GM12878 (cell line): ENCODE results near the gene WDR45B. TPM values are rescaled to one million over a fixed set of nuclear protein-coding genes. Genes with fewer than 3 reads are reported as not detected.
A peak's percentile ranks its signal among the peaks of the same experiment; 100 is the strongest.

Experiments used
- ASH2L ChIP-seq: fragments of 300-600, 200-600 bp; sonication (generic); IDR thresholded peaks from 2 replicates; pipeline ENCODE4 v1.6.1; 2017; ENCODE audit warnings: low read depth, mild to moderate bottlenecking, borderline replicate concordance
- GABPA ChIP-seq: IDR thresholded peaks from 2 replicates; pipeline ENCODE4 v1.6.1; 2014; ENCODE audit warnings: antibody characterized with exemption, low read depth, mild to moderate bottlenecking, inconsistent platforms
- HDAC2 ChIP-seq: fragments of 200-600 bp; sonication (generic); IDR thresholded peaks from 2 replicates; pipeline ENCODE4 v1.6.1; 2017
- HDAC6 ChIP-seq: fragments of 200-600 bp; sonication (generic); IDR thresholded peaks from one replicate; pipeline ENCODE4 v1.8.0; 2017; ENCODE audit warnings: antibody characterized with exemption; ENCODE audit not compliant: unreplicated experiment
- IKZF1 ChIP-seq: fragments of 450-650 bp; conservative IDR thresholded peaks from 2 replicates; pipeline ENCODE4 v1.6.1; 2017; ENCODE audit warnings: antibody characterized with exemption, mild to moderate bottlenecking
- MEF2B ChIP-seq: fragments of 450-650 bp; IDR thresholded peaks from 2 replicates; pipeline ENCODE4 v1.6.1; 2018; ENCODE audit warnings: mild to moderate bottlenecking, moderate library complexity; ENCODE audit not compliant: partially characterized antibody, poor library complexity, severe bottlenecking
- NFIC ChIP-seq: IDR thresholded peaks from 2 replicates; pipeline ENCODE4 v1.6.1; 2012; ENCODE audit warnings: low read depth, mild to moderate bottlenecking, inconsistent platforms, low read length, moderate library complexity
- NFYB ChIP-seq: IDR thresholded peaks from 2 replicates; pipeline ENCODE4 v1.6.1; 2011; ENCODE audit warnings: low read depth, mild to moderate bottlenecking, low read length, improper control_type of control experiment, moderate library complexity; ENCODE audit not compliant: insufficient read depth
- NR2C1 ChIP-seq: fragments of 450-650 bp; IDR thresholded peaks from 2 replicates; pipeline ENCODE4 v1.6.1; 2017; ENCODE audit warnings: antibody characterized with exemption, mild to moderate bottlenecking, moderate library complexity
- RBBP5 ChIP-seq: fragments of 200-600 bp; sonication (generic); conservative IDR thresholded peaks from 2 replicates; pipeline ENCODE4 v1.6.1; 2016
- RFX5 ChIP-seq: IDR thresholded peaks from 2 replicates; pipeline ENCODE4 v1.6.1; 2011; ENCODE audit warnings: low read depth, low read length, improper control_type of control experiment
- SMAD1 ChIP-seq: fragments of 450-650 bp; IDR thresholded peaks from 2 replicates; pipeline ENCODE4 v1.6.1; 2018; ENCODE audit warnings: mild to moderate bottlenecking, low read depth; ENCODE audit not compliant: partially characterized antibody
- SMC3 ChIP-seq: IDR thresholded peaks from 2 replicates; pipeline ENCODE4 v1.6.1; 2011; ENCODE audit warnings: low read length, improper control_type of control experiment, borderline replicate concordance
- STAT1 ChIP-seq: fragments of 450-650 bp; conservative IDR thresholded peaks from 2 replicates; pipeline ENCODE4 v1.6.1; 2014; ENCODE audit warnings: antibody characterized with exemption, mild to moderate bottlenecking
- STAT3 ChIP-seq: IDR thresholded peaks from 2 replicates; pipeline ENCODE4 v1.6.1; 2011; ENCODE audit warnings: low read depth, low read length, improper control_type of control experiment
- ZBED1 ChIP-seq: IDR thresholded peaks from 2 replicates; pipeline ENCODE4 v1.6.1; 2016; ENCODE audit warnings: borderline replicate concordance
- ZNF217 ChIP-seq: fragments of 450-650 bp; IDR thresholded peaks from 2 replicates; pipeline ENCODE4 v1.6.1; 2017; ENCODE audit warnings: antibody characterized with exemption, mild to moderate bottlenecking
- ZNF384 ChIP-seq: IDR thresholded peaks from 2 replicates; pipeline ENCODE4 v1.6.1; 2012; ENCODE audit warnings: low read depth, mild to moderate bottlenecking, low read length, improper control_type of control experiment, borderline replicate concordance
- ZZZ3 ChIP-seq: IDR thresholded peaks from 2 replicates; pipeline ENCODE4 v1.6.1; 2011; ENCODE audit warnings: low read depth; ENCODE audit not compliant: control insufficient read depth, insufficient read length
- polyA plus RNA-seq, 11 experiments: library from polyadenylated mRNA; depleted of rRNA in 4 of 11; unstranded in 6 of 11; stranded (reverse) in 5 of 11; fragments of >200 nt; fragmentation: Nextera tagmentation in 4 of 11; fragmentation: Illumina TruSeq in 1 of 11; extraction: Ambion mirVana in 4 of 11; extraction: Trizol in 1 of 11; gene quantifications; 1 replicate in 1 of 11; 2 replicates in 10 of 11; pipeline versions ENCODE4 v1.2.1 to v1.2.3, GENCODE V29; 2011 to 2016; ENCODE audit warnings: inconsistent platforms in 2 of 11, missing spikeins in 2 of 11, low read depth in 1 of 11
- total RNA-seq, 4 experiments: library from RNA; depleted of rRNA in 3 of 4; stranded (reverse); fragments of >200 nt in 3 of 4; fragmentation: Illumina TruSeq in 1 of 4; extraction: Trizol in 1 of 4; gene quantifications; 2 replicates each; pipeline versions ENCODE4 v1.2.1 to v1.2.3, GENCODE V29; 2013 to 2021
- TF ChIP-seq, protein P1 (sequence below): IDR thresholded peaks from 2 replicates; pipeline ENCODE4 v1.6.1; 2012; ENCODE audit warnings: mild to moderate bottlenecking, low read depth, low read length
- TF ChIP-seq, protein P2 (sequence below): fragments of 450-650 bp; IDR thresholded peaks from 2 replicates; pipeline ENCODE4 v1.6.1; 2017; ENCODE audit warnings: mild to moderate bottlenecking, moderate library complexity
- TF ChIP-seq, protein P3 (sequence below): fragments of 450-650 bp; formaldehyde crosslinking; IDR thresholded peaks from 2 replicates; pipeline ENCODE4 v1.4.0; 2022; ENCODE audit warnings: mild to moderate bottlenecking, moderate library complexity

The WDR45B gene
- total and polyA plus RNA-seq, 10 of the 15 experiments (the other 5 are each of a cell fraction or from before 2014, with no cell fraction given), result 1.0 to 73.7 (median 26.6) TPM

DNA sequence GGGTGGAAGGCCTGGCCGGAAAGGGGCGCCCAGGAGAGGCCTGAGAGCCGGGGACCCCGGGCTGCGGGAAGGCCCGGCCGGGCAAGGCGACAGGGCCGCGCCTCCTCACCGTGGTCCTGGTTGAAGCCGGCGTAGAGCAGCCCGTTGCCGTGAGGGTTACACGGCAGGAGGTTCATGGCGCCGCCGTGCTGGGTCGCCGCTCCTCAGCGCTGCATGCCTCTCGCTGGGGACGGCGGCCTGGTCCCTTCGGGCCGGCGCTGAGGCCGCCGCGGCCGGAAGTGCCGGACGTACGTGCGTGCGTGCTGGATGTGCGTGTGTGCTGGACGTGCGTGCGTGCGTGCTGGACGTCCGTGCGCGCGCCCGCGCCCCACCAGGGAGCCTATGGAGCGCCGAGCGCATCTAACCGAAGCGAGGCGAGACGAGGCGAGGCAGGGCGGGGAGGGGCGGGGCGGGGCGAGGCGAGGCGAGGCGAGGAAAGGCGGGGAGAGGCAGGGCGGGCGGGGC is at the start of gene WDR45B (continued):
- no peak for TF ChIP-seq NFIC
- TF ChIP-seq RFX5, result no peak
- TF ChIP-seq RBBP5, result no peak
- TF ChIP-seq NFYB, result no peak
- TF ChIP-seq, protein P1, sequence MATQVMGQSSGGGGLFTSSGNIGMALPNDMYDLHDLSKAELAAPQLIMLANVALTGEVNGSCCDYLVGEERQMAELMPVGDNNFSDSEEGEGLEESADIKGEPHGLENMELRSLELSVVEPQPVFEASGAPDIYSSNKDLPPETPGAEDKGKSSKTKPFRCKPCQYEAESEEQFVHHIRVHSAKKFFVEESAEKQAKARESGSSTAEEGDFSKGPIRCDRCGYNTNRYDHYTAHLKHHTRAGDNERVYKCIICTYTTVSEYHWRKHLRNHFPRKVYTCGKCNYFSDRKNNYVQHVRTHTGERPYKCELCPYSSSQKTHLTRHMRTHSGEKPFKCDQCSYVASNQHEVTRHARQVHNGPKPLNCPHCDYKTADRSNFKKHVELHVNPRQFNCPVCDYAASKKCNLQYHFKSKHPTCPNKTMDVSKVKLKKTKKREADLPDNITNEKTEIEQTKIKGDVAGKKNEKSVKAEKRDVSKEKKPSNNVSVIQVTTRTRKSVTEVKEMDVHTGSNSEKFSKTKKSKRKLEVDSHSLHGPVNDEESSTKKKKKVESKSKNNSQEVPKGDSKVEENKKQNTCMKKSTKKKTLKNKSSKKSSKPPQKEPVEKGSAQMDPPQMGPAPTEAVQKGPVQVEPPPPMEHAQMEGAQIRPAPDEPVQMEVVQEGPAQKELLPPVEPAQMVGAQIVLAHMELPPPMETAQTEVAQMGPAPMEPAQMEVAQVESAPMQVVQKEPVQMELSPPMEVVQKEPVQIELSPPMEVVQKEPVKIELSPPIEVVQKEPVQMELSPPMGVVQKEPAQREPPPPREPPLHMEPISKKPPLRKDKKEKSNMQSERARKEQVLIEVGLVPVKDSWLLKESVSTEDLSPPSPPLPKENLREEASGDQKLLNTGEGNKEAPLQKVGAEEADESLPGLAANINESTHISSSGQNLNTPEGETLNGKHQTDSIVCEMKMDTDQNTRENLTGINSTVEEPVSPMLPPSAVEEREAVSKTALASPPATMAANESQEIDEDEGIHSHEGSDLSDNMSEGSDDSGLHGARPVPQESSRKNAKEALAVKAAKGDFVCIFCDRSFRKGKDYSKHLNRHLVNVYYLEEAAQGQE, result no peak
- TF ChIP-seq SMC3, result no peak
- no peak for TF ChIP-seq ASH2L
- no peak; the same call in 1 of the 2 replicates for TF ChIP-seq GABPA
- TF ChIP-seq STAT1, result no peak
- TF ChIP-seq ZBED1, result no peak
- no peak for TF ChIP-seq STAT3
- TF ChIP-seq SMAD1, result no peak
- TF ChIP-seq NR2C1, result 0 out of 2 replicates have a peak, but pooled peaks have one; percentile 36
- no peak for TF ChIP-seq HDAC6
- no peak for TF ChIP-seq MEF2B
- no peak for TF ChIP-seq ZNF217
- peak; percentile 64 for TF ChIP-seq IKZF1
- TF ChIP-seq, protein P2, sequence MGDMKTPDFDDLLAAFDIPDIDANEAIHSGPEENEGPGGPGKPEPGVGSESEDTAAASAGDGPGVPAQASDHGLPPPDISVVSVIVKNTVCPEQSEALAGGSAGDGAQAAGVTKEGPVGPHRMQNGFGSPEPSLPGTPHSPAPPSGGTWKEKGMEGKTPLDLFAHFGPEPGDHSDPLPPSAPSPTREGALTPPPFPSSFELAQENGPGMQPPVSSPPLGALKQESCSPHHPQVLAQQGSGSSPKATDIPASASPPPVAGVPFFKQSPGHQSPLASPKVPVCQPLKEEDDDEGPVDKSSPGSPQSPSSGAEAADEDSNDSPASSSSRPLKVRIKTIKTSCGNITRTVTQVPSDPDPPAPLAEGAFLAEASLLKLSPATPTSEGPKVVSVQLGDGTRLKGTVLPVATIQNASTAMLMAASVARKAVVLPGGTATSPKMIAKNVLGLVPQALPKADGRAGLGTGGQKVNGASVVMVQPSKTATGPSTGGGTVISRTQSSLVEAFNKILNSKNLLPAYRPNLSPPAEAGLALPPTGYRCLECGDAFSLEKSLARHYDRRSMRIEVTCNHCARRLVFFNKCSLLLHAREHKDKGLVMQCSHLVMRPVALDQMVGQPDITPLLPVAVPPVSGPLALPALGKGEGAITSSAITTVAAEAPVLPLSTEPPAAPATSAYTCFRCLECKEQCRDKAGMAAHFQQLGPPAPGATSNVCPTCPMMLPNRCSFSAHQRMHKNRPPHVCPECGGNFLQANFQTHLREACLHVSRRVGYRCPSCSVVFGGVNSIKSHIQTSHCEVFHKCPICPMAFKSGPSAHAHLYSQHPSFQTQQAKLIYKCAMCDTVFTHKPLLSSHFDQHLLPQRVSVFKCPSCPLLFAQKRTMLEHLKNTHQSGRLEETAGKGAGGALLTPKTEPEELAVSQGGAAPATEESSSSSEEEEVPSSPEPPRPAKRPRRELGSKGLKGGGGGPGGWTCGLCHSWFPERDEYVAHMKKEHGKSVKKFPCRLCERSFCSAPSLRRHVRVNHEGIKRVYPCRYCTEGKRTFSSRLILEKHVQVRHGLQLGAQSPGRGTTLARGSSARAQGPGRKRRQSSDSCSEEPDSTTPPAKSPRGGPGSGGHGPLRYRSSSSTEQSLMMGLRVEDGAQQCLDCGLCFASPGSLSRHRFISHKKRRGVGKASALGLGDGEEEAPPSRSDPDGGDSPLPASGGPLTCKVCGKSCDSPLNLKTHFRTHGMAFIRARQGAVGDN, result peak; percentile 89
- TF ChIP-seq, protein P3, sequence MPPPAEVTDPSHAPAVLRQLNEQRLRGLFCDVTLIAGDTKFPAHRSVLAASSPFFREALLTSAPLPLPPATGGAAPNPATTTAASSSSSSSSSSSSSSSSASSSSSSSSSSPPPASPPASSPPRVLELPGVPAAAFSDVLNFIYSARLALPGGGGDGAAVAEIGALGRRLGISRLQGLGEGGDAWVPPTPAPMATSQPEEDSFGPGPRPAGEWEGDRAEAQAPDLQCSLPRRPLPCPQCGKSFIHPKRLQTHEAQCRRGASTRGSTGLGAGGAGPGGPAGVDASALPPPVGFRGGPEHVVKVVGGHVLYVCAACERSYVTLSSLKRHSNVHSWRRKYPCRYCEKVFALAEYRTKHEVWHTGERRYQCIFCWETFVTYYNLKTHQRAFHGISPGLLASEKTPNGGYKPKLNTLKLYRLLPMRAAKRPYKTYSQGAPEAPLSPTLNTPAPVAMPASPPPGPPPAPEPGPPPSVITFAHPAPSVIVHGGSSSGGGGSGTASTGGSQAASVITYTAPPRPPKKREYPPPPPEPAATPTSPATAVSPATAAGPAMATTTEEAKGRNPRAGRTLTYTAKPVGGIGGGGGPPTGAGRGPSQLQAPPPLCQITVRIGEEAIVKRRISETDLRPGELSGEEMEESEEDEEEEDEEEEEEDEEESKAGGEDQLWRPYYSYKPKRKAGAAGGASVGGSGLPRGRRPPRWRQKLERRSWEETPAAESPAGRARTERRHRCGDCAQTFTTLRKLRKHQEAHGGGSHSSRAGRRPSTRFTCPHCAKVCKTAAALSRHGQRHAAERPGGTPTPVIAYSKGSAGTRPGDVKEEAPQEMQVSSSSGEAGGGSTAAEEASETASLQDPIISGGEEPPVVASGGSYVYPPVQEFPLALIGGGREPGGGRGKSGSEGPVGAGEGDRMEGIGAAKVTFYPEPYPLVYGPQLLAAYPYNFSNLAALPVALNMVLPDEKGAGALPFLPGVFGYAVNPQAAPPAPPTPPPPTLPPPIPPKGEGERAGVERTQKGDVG (CRISPR knock-in tag), result no peak
- no peak for TF ChIP-seq ZZZ3
- TF ChIP-seq HDAC2, result no peak
- TF ChIP-seq ZNF384, result no peak
